Smooth muscle cell (in vitro differentiated cells): ENCODE results near the gene NCKAP5. TPM values are rescaled to one million over a fixed set of nuclear protein-coding genes. Genes with fewer than 3 reads are reported as not detected.

Source experiments
- DNase-seq: peaks from one replicate; lab custom pipeline; 2025; ENCODE audit not compliant: unreplicated experiment; lab: John Stamatoyannopoulos, UW
- H2AFZ ChIP-seq: fragments of 200-600 bp; sonication (generic); 2 replicates; pipeline ENCODE4 v1.6.0; 2016; ENCODE audit warnings: antibody characterized with exemption, low read depth, mild to moderate bottlenecking
- H3F3A ChIP-seq: fragments of 200-600 bp; sonication (generic); 2 replicates; pipeline ENCODE4 v1.6.0; 2017; ENCODE audit warnings: antibody characterized with exemption, low read depth
- H3K27ac ChIP-seq: fragments of 200-600 bp; sonication (generic); 2 replicates; pipeline ENCODE4 v1.5.1; 2016; ENCODE audit warnings: low read depth, mild to moderate bottlenecking
- H3K27me3 ChIP-seq: fragments of 200-600 bp; sonication (generic); 2 replicates; pipeline ENCODE4 v1.6.1; 2016; ENCODE audit warnings: low read depth, mild to moderate bottlenecking
- H3K36me3 ChIP-seq: fragments of 200-600 bp; sonication (generic); 2 replicates; pipeline ENCODE4 v1.5.1; 2016; ENCODE audit warnings: low read depth
- H3K4me1 ChIP-seq: fragments of 200-600 bp; sonication (generic); 2 replicates; pipeline ENCODE4 v1.5.1; 2016; ENCODE audit warnings: low read depth
- H3K4me2 ChIP-seq: fragments of 200-600 bp; sonication (generic); 2 replicates; pipeline ENCODE4 v1.6.0; 2016; ENCODE audit warnings: mild to moderate bottlenecking
- H3K4me3 ChIP-seq: fragments of 200-600 bp; sonication (generic); 2 replicates; pipeline ENCODE4 v1.5.1; 2016; ENCODE audit warnings: mild to moderate bottlenecking
- H3K79me2 ChIP-seq: fragments of 200-600 bp; sonication (generic); 2 replicates; pipeline ENCODE4 v1.6.0; 2016; ENCODE audit warnings: low read depth, mild to moderate bottlenecking
- H3K9ac ChIP-seq: fragments of 200-600 bp; sonication (generic); 2 replicates; pipeline ENCODE4 v1.6.0; 2016; ENCODE audit warnings: low read depth
- H3K9me3 ChIP-seq: fragments of 200-600 bp; sonication (generic); replicated peaks from 2 replicates; pipeline ENCODE4 v1.5.1; 2016; ENCODE audit warnings: low read depth
- H4K20me1 ChIP-seq: fragments of 200-600 bp; sonication (generic); 2 replicates; pipeline ENCODE4 v1.6.0; 2016; ENCODE audit warnings: low read depth
- CTCF ChIP-seq: fragments of 200-600 bp; sonication (generic); IDR thresholded peaks from 2 replicates; pipeline ENCODE4 v1.5.1; 2017; ENCODE audit warnings: borderline replicate concordance, mild to moderate bottlenecking, antibody characterized with exemption; ENCODE audit not compliant: insufficient read depth, poor library complexity, severe bottlenecking
- WGBS: methylation state at CpG from one replicate; pipeline ENCODE4 v1.1.7; 2016; ENCODE audit warnings: low lambda C conversion rate; 5-methylcytosine and 5-hydroxymethylcytosine counted together
- polyA plus RNA-seq: library from polyadenylated mRNA; unstranded; fragments of >200 nt; fragmentation: Nextera tagmentation; extraction: Ambion mirVana; gene quantifications from 2 replicates; pipeline ENCODE4 v1.2.1, GENCODE V29; 2016
- total RNA-seq: library from RNA; depleted of rRNA; stranded (reverse); fragments of >200 nt; gene quantifications from 2 replicates; pipeline ENCODE4 v1.2.3, GENCODE V29; 2014

NCKAP5 gene
- total and polyA plus RNA-seq, 2 experiments from 2014 or later = 4.6 to 9.5 TPM

- Histone ChIP-seq H3K9me3 (peaks cover 6% of the 10 kb centered on the region), H3K4me1 (no peaks in the 10 kb centered on the region), H3K9ac (no peak overlapping the region), H3K4me2 (no peak overlapping the region), H3K79me2 (no peaks in the 10 kb centered on the region), H3K27me3 (no peaks in the 10 kb centered on the region), H3K4me3 (no peak overlapping the region), H4K20me1 (no peaks in the 10 kb centered on the region), H3K36me3 (no peaks in the 10 kb centered on the region), H3F3A (no peaks in the 10 kb centered on the region), H2AFZ (no peak overlapping the region), H3K27ac (no peak overlapping the region)
- no peak for TF ChIP-seq CTCF
- no peak for DNase-seq
- 97% methylated on average over 5 of the region's 5 CpGs for WGBS
These were observed 676.8 kb downstream of the NCKAP5 start for GRCh38 chr2:132891498-132891897.

- Histone ChIP-seq H2AFZ (no peak overlapping the region), H3K4me1 (no peaks in the 10 kb centered on the region), H3K27ac (no peak overlapping the region), H4K20me1 (no peaks in the 10 kb centered on the region), H3F3A (no peaks in the 10 kb centered on the region), H3K9me3 (peaks cover 6% of the 10 kb centered on the region), H3K79me2 (no peaks in the 10 kb centered on the region), H3K27me3 (no peaks in the 10 kb centered on the region), H3K4me2 (no peak overlapping the region), H3K9ac (no peak overlapping the region), H3K36me3 (no peaks in the 10 kb centered on the region), H3K4me3 (no peak overlapping the region)
- no peak for DNase-seq
- WGBS = 94% methylated on average over 2 of the region's 2 CpGs
- TF ChIP-seq CTCF = no peak
These were observed 681.7 kb downstream of the NCKAP5 start for GRCh38 chr2:132886574-132886973.

- WGBS = 92% methylated on average over 6 of the region's 6 CpGs
- no peaks in the 10 kb centered on the region for H3K27me3 ChIP-seq
These were observed 683.6 kb downstream of the NCKAP5 start for GRCh38 chr2:132884705-132885104.

More at GRCh38 chr2:132884705-132885104, 683.6 kb downstream of the NCKAP5 start:
- Histone ChIP-seq H3K4me2 (no peak overlapping the region), H3K9ac (no peak overlapping the region), H2AFZ (no peak overlapping the region), H3K79me2 (no peaks in the 10 kb centered on the region), H3K36me3 (no peaks in the 10 kb centered on the region), H3K27ac (no peak overlapping the region), H3F3A (no peaks in the 10 kb centered on the region), H3K4me1 (no peaks in the 10 kb centered on the region), H4K20me1 (no peaks in the 10 kb centered on the region), H3K9me3 (peaks cover 6% of the 10 kb centered on the region), H3K4me3 (no peak overlapping the region)
- TF ChIP-seq CTCF = no peak
- DNase-seq = no peak
